ENCODE data around the gene GK. TPM values are rescaled to one million over a fixed set of nuclear protein-coding genes. Genes with fewer than 3 reads are reported as not detected.
"Not testable (repeated sequence)": the region's sequence is repeated elsewhere in the genome, so short reads cannot be mapped to it uniquely, and the experiment has no call there.

GK gene
- total RNA-seq, 1 donor from 2014 or later, result 5.5 TPM

DNA sequence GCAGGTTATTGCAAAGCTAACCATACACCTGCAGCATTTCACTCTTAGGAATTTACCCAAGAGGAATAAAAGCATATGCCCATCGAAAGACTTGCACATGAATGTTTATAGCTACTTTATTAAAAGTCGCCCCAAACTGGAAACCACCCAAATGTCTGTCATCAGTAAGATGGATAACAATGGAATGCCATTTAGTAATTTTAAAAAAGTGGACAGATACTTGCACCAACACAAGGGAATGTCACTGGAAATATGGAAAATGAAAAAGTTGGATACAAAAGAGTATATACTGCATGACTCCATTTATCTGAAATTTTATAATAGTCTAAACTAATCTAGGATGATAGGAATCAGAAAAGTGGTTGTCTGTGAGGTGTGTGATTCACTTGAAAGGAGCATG is 12.9 kb downstream of the GK start:
- no peak for DNase-seq (ENCODE audit: low read depth)

GRCh38 chrX:30668581-30668980 is 15.4 kb downstream of the GK start:
- H3K36me3 ChIP-seq (ENCODE audit: control insufficient read depth, insufficient read depth, low read length), result no peaks in the 10 kb centered on the region
- TF ChIP-seq, protein P1, sequence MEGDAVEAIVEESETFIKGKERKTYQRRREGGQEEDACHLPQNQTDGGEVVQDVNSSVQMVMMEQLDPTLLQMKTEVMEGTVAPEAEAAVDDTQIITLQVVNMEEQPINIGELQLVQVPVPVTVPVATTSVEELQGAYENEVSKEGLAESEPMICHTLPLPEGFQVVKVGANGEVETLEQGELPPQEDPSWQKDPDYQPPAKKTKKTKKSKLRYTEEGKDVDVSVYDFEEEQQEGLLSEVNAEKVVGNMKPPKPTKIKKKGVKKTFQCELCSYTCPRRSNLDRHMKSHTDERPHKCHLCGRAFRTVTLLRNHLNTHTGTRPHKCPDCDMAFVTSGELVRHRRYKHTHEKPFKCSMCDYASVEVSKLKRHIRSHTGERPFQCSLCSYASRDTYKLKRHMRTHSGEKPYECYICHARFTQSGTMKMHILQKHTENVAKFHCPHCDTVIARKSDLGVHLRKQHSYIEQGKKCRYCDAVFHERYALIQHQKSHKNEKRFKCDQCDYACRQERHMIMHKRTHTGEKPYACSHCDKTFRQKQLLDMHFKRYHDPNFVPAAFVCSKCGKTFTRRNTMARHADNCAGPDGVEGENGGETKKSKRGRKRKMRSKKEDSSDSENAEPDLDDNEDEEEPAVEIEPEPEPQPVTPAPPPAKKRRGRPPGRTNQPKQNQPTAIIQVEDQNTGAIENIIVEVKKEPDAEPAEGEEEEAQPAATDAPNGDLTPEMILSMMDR (IDR thresholded peaks at IDR 0.05; ENCODE audit: insufficient read depth, low read length, poor library complexity, severe bottlenecking), result no peak
- H3K4me3 ChIP-seq (ENCODE audit: low read depth, low read length), result no peak overlapping the region
- no peak for DNase-seq (ENCODE audit: low read depth)
- no peaks in the 10 kb centered on the region for H3K27me3 ChIP-seq (ENCODE audit: control insufficient read depth, insufficient read depth, low read length)

More for the DNA sequence above, 12.9 kb downstream of the GK start:
- TF ChIP-seq, protein P1 (IDR thresholded peaks at IDR 0.05; ENCODE audit: insufficient read depth, low read length, poor library complexity, severe bottlenecking), result no peak
- Histone ChIP-seq H3K27me3 (ENCODE audit: control insufficient read depth, insufficient read depth, low read length) (no peaks in the 10 kb centered on the region), H3K36me3 (ENCODE audit: control insufficient read depth, insufficient read depth, low read length) (no peaks in the 10 kb centered on the region), H3K4me3 (ENCODE audit: low read depth, low read length) (no peak overlapping the region)

- H3K36me3 ChIP-seq (ENCODE audit: control insufficient read depth, insufficient read depth, low read length); DNase-seq (ENCODE audit: low read depth); H3K27me3 ChIP-seq (ENCODE audit: control insufficient read depth, insufficient read depth, low read length); H3K4me3 ChIP-seq (ENCODE audit: low read depth, low read length): not testable (repeated sequence)
Measured at GRCh38 chrX:30671189-30671588, 18.0 kb downstream of the GK start.

- no peak for DNase-seq (ENCODE audit: low read depth)
- H3K36me3 ChIP-seq (ENCODE audit: control insufficient read depth, insufficient read depth, low read length), result no peaks in the 10 kb centered on the region
- TF ChIP-seq, protein P1 (IDR thresholded peaks at IDR 0.05; ENCODE audit: insufficient read depth, low read length, poor library complexity, severe bottlenecking), result no peak
- H3K4me3 ChIP-seq (ENCODE audit: low read depth, low read length), result no peak overlapping the region
- no peaks in the 10 kb centered on the region for H3K27me3 ChIP-seq (ENCODE audit: control insufficient read depth, insufficient read depth, low read length)
Measured at GRCh38 chrX:30673127-30673796, 20.0 kb downstream of the GK start.

DNA sequence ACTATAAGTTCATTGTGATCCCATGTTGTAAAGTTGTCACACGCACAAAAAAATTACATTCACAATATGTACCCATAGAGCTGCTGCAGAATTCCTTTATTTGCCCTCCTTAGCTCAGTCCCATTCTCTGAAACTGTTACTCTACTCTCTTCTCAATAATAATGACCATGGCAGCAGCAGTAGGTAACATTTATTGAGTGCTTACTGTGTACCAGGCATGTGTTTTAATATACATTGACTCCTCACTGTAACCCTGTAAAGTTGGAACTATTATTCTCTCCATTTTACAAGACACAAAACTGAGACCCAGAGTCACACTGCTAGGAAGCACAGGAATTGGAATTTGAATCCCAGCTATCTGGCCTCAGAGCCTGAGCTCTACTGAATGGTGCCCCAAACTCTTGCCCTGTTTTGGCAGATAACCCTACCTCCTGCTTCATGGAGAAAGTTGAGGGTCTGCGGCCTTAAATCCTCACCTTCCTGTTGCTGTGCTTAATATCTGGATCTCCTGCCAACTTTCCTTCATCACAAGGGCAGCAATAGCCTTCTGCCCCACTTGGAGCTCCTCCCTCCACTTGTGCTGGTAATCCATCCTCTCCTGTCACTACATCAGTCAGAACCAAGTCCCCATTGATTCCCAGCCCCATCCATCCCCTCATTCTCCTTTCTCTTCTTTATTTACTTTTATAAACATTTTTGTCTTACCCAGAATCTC is 20.8 kb downstream of the GK start:
- H3K4me3 ChIP-seq (ENCODE audit: low read depth, low read length), result no peak overlapping the region
- H3K36me3 ChIP-seq (ENCODE audit: control insufficient read depth, insufficient read depth, low read length), result no peaks in the 10 kb centered on the region
- DNase-seq (ENCODE audit: low read depth), result no peak
- TF ChIP-seq, protein P1 (IDR thresholded peaks at IDR 0.05; ENCODE audit: insufficient read depth, low read length, poor library complexity, severe bottlenecking), result no peak
- H3K27me3 ChIP-seq (ENCODE audit: control insufficient read depth, insufficient read depth, low read length), result no peaks in the 10 kb centered on the region

GRCh38 chrX:30674799-30675198 is 21.6 kb downstream of the GK start:
- DNase-seq (ENCODE audit: low read depth), result no peak
- H3K36me3 ChIP-seq (ENCODE audit: control insufficient read depth, insufficient read depth, low read length), result no peaks in the 10 kb centered on the region
- TF ChIP-seq, protein P1 (IDR thresholded peaks at IDR 0.05; ENCODE audit: insufficient read depth, low read length, poor library complexity, severe bottlenecking), result no peak

More at GRCh38 chrX:30674799-30675198, 21.6 kb downstream of the GK start:
- H3K27me3 ChIP-seq (ENCODE audit: control insufficient read depth, insufficient read depth, low read length), result no peaks in the 10 kb centered on the region
- H3K4me3 ChIP-seq (ENCODE audit: low read depth, low read length), result no peak overlapping the region
